Activated naive CD4-positive, alpha-beta T cell treated with anti-CD3 and anti-CD28 coated beads, Interleukin-2, amount 10 ng/mL, durations not matched to agents 7 days and 5 days (primary cell): Measurements from ENCODE around the gene MS4A8.
"Not testable (repeated sequence)": the region's sequence is repeated elsewhere in the genome, so short reads cannot be mapped to it uniquely, and the experiment has no call there.

Experiments used
- CTCF ChIA-PET: fragments of 350-600 bp; sonication (Branson Sonifier 250); formaldehyde crosslinking; loops from one replicate; lab custom pipeline; 2021; ENCODE audit warnings: antibody characterized with exemption; lab: Charles Lee
- DNase-seq: peaks from one replicate; pipeline ENCODE4 v3.0.0-alpha.2; 2020
- H3K27ac Mint-ChIP-seq: one replicate; pipeline ENCODE4 v1.8.0; 2021; ENCODE audit warnings: mild to moderate bottlenecking, moderate library complexity, mixed read lengths
- H3K27me3 Mint-ChIP-seq: one replicate; pipeline ENCODE4 v1.8.0; 2021; ENCODE audit warnings: mild to moderate bottlenecking, mixed read lengths
- H3K36me3 Mint-ChIP-seq: one replicate; pipeline ENCODE4 v1.8.0; 2021; ENCODE audit warnings: mixed read lengths
- H3K4me1 Mint-ChIP-seq: one replicate; pipeline ENCODE4 v1.8.0; 2021; ENCODE audit warnings: mixed read lengths
- H3K4me3 Mint-ChIP-seq: one replicate; pipeline ENCODE4 v1.8.0; 2021; ENCODE audit warnings: mild to moderate bottlenecking, moderate library complexity, mixed read lengths
- H3K9me3 Mint-ChIP-seq: one replicate; pipeline ENCODE4 v1.8.0; 2021; ENCODE audit warnings: mixed read lengths

MS4A8 gene

DNA sequence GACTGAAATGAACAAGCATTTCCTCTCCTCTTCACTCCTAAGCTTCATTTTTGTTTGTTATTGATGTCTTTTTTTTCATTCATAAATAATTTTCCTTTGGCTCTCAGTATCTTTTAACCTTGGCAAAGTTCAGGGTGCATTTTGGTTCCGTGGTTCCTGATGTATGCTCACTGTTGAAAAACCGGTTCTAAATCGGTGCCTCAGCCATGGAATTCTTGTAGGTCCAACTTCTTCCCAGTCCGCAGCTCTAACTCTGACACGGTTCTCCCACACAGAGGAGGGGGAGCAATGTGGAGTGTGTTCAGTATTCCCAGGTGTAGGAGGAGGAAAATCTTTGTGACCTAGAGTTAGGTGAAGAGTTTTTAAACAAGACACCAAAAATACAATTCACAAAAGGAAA is 44.7 kb downstream of the MS4A8 start:
- no peaks in the 10 kb centered on the region for H3K36me3 Mint-ChIP-seq
- no peak overlapping the region for H3K27ac Mint-ChIP-seq
- CTCF ChIA-PET: no interaction called here
- no peaks in the 10 kb centered on the region for H3K4me1 Mint-ChIP-seq
- no peaks in the 10 kb centered on the region for H3K27me3 Mint-ChIP-seq
- peaks cover 4% of the 10 kb centered on the region for H3K9me3 Mint-ChIP-seq
- no peak overlapping the region for H3K4me3 Mint-ChIP-seq
- no peak for DNase-seq

GRCh38 chr11:60747359-60747873 is 48.0 kb downstream of the MS4A8 start:
- CTCF ChIA-PET: interaction anchor here (1.0 kb wide), 1 partner anchor 9 kb away, joined by 4 read pairs; the partner anchor contains the start of gene MS4A15
- Mint-ChIP-seq H3K27me3 (peaks cover 5% of the 10 kb centered on the region), H3K36me3 (no peaks in the 10 kb centered on the region), H3K4me1 (no peaks in the 10 kb centered on the region), H3K9me3 (peaks cover 4% of the 10 kb centered on the region), H3K4me3 (no peak overlapping the region), H3K27ac (no peak overlapping the region)
- no peak for DNase-seq

DNA sequence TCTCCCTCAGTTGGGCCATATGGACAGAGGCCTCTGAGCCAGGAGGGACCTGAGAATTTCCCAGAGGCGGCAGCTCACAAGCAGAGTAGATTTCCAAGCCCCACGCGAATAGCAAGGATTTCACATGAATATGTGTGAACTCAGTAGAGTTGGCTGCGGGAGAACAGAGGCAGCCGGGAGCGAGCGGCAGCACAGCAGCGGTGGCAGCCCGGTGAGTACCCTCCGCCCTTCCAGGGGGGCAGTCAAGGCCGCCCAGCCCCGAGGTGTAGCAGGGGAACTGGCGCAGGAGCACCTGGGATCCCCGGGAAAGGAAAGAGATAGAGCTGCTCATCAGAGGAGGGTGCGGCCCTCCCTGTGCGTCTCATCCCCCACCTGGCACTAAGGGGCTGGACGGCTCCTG is 48.8 kb downstream of the MS4A8 start:
- peaks cover 4% of the 10 kb centered on the region for H3K9me3 Mint-ChIP-seq
- no peaks in the 10 kb centered on the region for H3K36me3 Mint-ChIP-seq
- CTCF ChIA-PET: interaction anchor here (1.2 kb wide), 1 partner anchor 385 kb away, joined by 3 read pairs; no protein-coding TSS in a partner anchor
- DNase-seq: no peak
- no peak overlapping the region for H3K4me3 Mint-ChIP-seq
- H3K27ac Mint-ChIP-seq: no peak overlapping the region
- H3K27me3 Mint-ChIP-seq: peaks cover 12% of the 10 kb centered on the region
- H3K4me1 Mint-ChIP-seq: no peaks in the 10 kb centered on the region

- no peaks in the 10 kb centered on the region for H3K36me3 Mint-ChIP-seq
- H3K27me3 Mint-ChIP-seq: peaks cover 15% of the 10 kb centered on the region
These were observed 49.4 kb downstream of the MS4A8 start for GRCh38 chr11:60748821-60749220.

GRCh38 chr11:60750911-60751310 is 51.5 kb downstream of the MS4A8 start:
- H3K36me3 Mint-ChIP-seq: no peaks in the 10 kb centered on the region
- DNase-seq: no peak
- H3K4me3 Mint-ChIP-seq: no peak overlapping the region
- no peak overlapping the region for H3K27ac Mint-ChIP-seq
- no peaks in the 10 kb centered on the region for H3K4me1 Mint-ChIP-seq
- peaks cover 15% of the 10 kb centered on the region for H3K27me3 Mint-ChIP-seq
- CTCF ChIA-PET: interaction anchor here (0.6 kb wide), 1 partner anchor 13 kb away, joined by 3 read pairs; no protein-coding TSS in a partner anchor
- peaks cover 4% of the 10 kb centered on the region for H3K9me3 Mint-ChIP-seq

More at GRCh38 chr11:60748821-60749220, 49.4 kb downstream of the MS4A8 start:
- CTCF ChIA-PET: interaction anchor here (1.1 to 1.2 kb wide), 2 partner anchors 16 to 386 kb away, joined by 3 read pairs; no protein-coding TSS in a partner anchor
- Mint-ChIP-seq H3K4me3 (no peak overlapping the region), H3K4me1 (no peaks in the 10 kb centered on the region), H3K9me3 (peaks cover 4% of the 10 kb centered on the region), H3K27ac (no peak overlapping the region)
- no peak for DNase-seq

DNA sequence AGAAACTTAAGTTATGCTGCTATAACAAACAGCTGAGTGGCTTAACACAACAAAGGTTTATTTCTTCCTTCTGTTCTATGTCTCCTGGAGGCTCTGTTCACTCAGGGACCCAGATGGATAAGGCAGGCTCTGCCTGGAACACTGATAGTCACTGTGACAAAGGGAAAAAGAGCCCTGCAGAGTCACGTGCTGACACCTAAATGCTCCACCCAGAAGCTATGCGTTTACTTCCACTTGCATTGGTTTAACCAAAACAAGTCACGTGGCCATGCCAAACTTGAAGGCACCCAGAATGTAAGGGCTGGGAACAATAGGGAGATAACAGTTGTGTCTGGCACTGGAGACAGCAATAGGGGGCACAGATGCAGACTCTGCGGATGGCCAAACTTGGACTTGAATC is 53.9 kb downstream of the MS4A8 start:
- Mint-ChIP-seq H3K27me3 (peaks cover 26% of the 10 kb centered on the region), H3K36me3 (no peaks in the 10 kb centered on the region), H3K4me3 (no peak overlapping the region), H3K4me1 (no peaks in the 10 kb centered on the region), H3K27ac (no peak overlapping the region), H3K9me3 (no peaks in the 10 kb centered on the region)
- DNase-seq: no peak
- CTCF ChIA-PET: interaction anchor here (1.7 kb wide), 1 partner anchor 10 kb away, joined by 7 read pairs; no protein-coding TSS in a partner anchor

DNA sequence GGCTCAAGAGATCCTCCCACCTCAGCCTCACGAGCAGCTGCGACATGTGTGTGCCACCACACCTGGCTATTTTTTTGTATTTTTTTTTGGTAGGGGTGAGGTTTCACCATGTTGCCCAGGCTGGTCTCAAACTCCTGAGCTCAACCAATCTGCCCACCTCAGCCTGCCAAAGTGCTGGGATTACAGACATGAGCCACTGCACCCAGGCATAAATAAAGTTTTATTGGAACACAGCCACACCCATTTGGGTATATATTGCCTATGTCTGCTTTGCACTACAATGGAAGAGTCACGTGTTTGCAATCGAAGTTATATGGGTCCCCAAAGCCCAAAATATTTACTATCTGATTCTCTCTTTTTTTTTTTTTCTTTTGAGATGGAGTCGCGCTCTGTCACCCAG is 55.5 kb downstream of the MS4A8 start:
- Mint-ChIP-seq H3K27ac (no peak overlapping the region), H3K4me3 (no peak overlapping the region), H3K4me1 (no peaks in the 10 kb centered on the region), H3K27me3 (peaks cover 37% of the 10 kb centered on the region), H3K9me3 (no peaks in the 10 kb centered on the region), H3K36me3 (no peaks in the 10 kb centered on the region)
- CTCF ChIA-PET: no interaction called here
- no peak for DNase-seq

DNA sequence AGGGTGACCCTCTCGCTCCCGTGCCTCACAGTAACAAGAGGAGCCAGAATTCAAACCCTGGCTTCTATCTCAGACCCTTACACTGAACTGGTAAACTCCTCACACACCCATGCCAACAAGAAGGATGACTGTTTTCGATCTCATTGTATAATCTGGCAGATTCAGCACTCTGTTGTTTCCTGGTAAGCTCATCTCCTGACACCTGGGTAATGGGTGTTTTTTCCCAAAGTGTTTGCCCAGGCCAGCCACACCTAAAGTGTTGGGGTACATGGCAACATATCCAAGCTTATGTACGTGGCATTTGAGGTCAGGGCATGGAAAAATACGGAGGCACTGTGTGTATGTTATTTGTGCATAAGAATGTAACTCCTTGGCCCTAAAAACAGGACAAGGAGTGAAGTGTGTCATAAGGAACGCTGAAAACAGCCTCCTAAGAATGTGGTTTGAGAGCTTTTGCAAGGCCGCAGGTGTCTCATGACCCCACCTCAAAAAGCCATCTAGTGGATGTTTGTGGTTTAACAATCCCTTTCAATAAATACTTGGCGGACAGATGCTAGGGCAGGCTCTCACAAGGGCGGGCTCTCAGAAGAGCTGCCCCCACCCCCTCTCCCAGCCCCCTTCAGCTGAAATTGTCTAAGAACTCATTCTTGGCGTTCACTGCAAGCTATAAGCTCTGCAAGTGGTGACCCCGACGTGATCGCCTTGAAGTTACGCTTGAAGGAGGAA is 57.1 kb downstream of the MS4A8 start, which contains the start of gene MS4A15:
Gene MS4A15 (plus strand): TSS at position 561 of the 726 bp plus-strand sequence. CDS start 6,867 bp downstream, outside the sequence.
- peak; percentile 26 for DNase-seq
- Mint-ChIP-seq H3K27ac (no peak within 1 kb of the TSS), H3K27me3 (peaks cover 37% of the 10 kb centered on the region), H3K9me3 (no peaks in the 10 kb centered on the region), H3K4me3 (no peak within 1 kb of the TSS), H3K4me1 (no peaks in the 10 kb centered on the region), H3K36me3 (no peaks in the 10 kb centered on the region)
- CTCF ChIA-PET: interaction anchor here (1.0 to 1.2 kb wide), 3 partner anchors 10 to 48 kb away, joined by 3 to 4 read pairs (median 4); no protein-coding TSS in a partner anchor

DNA sequence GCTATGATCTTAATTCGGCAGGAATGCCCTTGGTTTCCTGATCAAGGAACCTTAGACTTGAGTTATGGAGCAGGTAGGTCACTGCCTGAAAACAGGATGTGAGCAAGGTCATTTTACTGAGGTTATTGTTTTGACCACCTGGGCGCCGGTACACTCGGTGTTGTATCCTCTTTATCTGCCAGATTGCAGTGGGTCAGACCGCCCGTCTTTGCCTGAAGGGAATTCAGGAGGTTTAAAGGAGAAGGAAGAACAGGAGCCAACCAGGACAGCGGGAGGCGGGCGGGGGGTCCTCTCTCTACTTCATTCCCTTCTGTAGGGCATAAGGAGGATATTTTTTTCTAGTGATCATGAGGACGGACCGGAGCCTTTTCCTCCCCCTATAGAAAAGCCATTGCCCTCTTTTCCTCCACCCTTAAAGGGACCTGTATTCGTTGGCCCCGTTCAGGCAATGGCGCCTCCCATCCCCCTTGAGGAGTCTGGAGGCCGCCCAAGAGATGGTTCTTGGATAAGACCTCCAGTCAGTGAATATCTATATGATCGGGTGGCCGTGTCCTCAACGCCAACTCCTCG is 57.9 kb downstream of the MS4A8 start:
- CTCF ChIA-PET: interaction anchor here (1.2 kb wide), 1 partner anchor 21 kb away, joined by 4 read pairs; no protein-coding TSS in a partner anchor
- no peak overlapping the region for H3K27ac Mint-ChIP-seq
- H3K9me3 Mint-ChIP-seq: no peaks in the 10 kb centered on the region
- DNase-seq: no peak
- no peaks in the 10 kb centered on the region for H3K4me1 Mint-ChIP-seq
- peaks cover 37% of the 10 kb centered on the region for H3K27me3 Mint-ChIP-seq
- H3K36me3 Mint-ChIP-seq: no peaks in the 10 kb centered on the region
- no peak overlapping the region for H3K4me3 Mint-ChIP-seq

GRCh38 chr11:60758671-60759070 is 59.3 kb downstream of the MS4A8 start:
- not testable (repeated sequence) for H3K27ac Mint-ChIP-seq, H3K9me3 Mint-ChIP-seq, H3K36me3 Mint-ChIP-seq, DNase-seq, H3K4me1 Mint-ChIP-seq, H3K4me3 Mint-ChIP-seq
- H3K27me3 Mint-ChIP-seq: peaks cover 30% of the 10 kb centered on the region
- CTCF ChIA-PET: interaction anchor here (1.1 kb wide), 1 partner anchor 8 kb away, joined by 3 read pairs; no protein-coding TSS in a partner anchor

- H3K9me3 Mint-ChIP-seq, H3K36me3 Mint-ChIP-seq, H3K4me1 Mint-ChIP-seq, H3K27ac Mint-ChIP-seq, DNase-seq, CTCF ChIA-PET, H3K4me3 Mint-ChIP-seq: not testable (repeated sequence)
- peaks cover 36% of the 10 kb centered on the region for H3K27me3 Mint-ChIP-seq
These were observed 60.2 kb downstream of the MS4A8 start for GRCh38 chr11:60759438-60760225.

GRCh38 chr11:60761436-60762190 is 62.2 kb downstream of the MS4A8 start:
- no peak for DNase-seq
- H3K27ac Mint-ChIP-seq: no peak overlapping the region
- no peaks in the 10 kb centered on the region for H3K9me3 Mint-ChIP-seq
- CTCF ChIA-PET: interaction anchor here (2.0 kb wide), 1 partner anchor 14 kb away, joined by 16 read pairs; no protein-coding TSS in a partner anchor
- H3K36me3 Mint-ChIP-seq: no peaks in the 10 kb centered on the region
- H3K27me3 Mint-ChIP-seq: peaks cover 40% of the 10 kb centered on the region
- no peak overlapping the region for H3K4me3 Mint-ChIP-seq
- H3K4me1 Mint-ChIP-seq: no peaks in the 10 kb centered on the region
